IPS DF 6.9 (cell line): ENCODE measurements around the gene FLAD1.

Experiments used
- DNase-seq: peaks from one replicate; pipeline ENCODE4 v3.0.0-alpha.2; 2013; ENCODE audit warnings: low read depth, low spot score
- H3K27ac ChIP-seq: one replicate; pipeline ENCODE4 v1.5.1; 2013; ENCODE audit warnings: low read length, control low read depth
- H3K27me3 ChIP-seq: 2 replicates; pipeline ENCODE4 v1.6.1; 2013; ENCODE audit warnings: mild to moderate bottlenecking, low read length; ENCODE audit not compliant: control insufficient read depth, insufficient read depth
- H3K36me3 ChIP-seq: 2 replicates; pipeline ENCODE4 v1.6.1; 2013; ENCODE audit warnings: low read length; ENCODE audit not compliant: control insufficient read depth, insufficient read depth
- H3K4me1 ChIP-seq: 2 replicates; pipeline ENCODE4 v1.6.1; 2013; ENCODE audit warnings: low read length; ENCODE audit not compliant: control insufficient read depth, insufficient read depth
- H3K4me3 ChIP-seq: 2 replicates; pipeline ENCODE4 v1.5.1; 2013; ENCODE audit warnings: mild to moderate bottlenecking, low read length
- H3K9me3 ChIP-seq: 2 replicates; pipeline ENCODE4 v1.6.1; 2013; ENCODE audit warnings: low read length, inconsistent platforms; ENCODE audit not compliant: control insufficient read depth, insufficient read depth
- WGBS: extraction: QIAGEN DNeasy Blood & Tissue Kit; methylation state at CpG from one replicate; pipeline ENCODE4 v1.1.7; 2013; ENCODE audit warnings: mixed read lengths, missing lambda C conversion rate; ENCODE audit not compliant: insufficient read length, insufficient coverage; 5-methylcytosine and 5-hydroxymethylcytosine counted together

Gene FLAD1

DNA sequence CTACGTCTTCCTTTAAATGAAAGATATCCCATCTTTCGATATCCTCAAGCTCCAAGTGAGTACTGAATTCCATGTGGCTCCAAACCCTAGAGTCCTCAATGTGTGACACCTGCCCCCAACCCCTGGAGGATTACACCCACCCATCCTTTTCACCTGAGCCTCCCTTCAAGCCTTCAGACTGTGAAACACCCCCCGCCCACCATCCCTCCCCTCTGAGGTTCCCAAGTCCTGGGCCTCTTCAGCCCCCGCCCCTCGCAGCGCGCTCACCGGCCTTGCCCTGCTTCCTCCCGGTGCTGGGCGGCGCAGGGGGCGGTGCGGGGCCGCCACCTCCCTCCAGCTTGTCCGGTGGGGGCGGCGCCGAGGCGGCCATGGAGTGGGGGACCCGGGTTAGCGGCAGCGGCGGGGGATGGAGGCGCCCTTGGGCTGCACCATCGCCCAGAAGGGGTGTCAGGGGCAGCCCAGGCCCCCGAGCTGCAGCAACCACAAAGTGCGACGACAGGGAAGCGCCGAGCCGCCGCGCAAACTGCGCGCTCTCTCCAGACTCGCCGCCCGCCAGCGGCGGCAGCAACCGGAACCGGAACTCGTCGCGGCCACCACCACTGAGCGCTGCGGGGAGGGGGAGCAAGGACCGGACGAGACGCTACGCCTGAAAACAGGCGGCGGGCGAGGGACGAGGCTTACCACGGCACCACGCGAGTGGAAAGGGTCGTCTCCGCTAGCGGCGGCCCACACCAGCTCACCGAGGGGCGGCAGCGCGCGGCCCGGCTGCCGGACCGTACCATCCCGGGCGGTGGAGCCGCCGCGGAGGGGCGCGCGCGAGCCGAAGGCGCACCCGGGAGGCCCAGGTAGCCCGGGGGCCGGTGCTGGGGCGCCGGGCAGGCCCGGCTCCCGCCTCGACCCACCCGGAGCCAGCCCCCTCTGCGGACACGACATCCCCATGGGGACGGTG lies 21.7 kb upstream of the FLAD1 start, which contains the start of gene PYGO2:
PYGO2 (minus strand) TSS at position 576 of the 949 bp plus-strand sequence; CDS start at position 370, 206 bp downstream.
- Histone ChIP-seq H3K4me1 (peaks cover 3% of the 10 kb centered on the region; the same call in 1 of the 2 replicates), H3K27me3 (no peaks in the 10 kb centered on the region), H3K9me3 (no peaks in the 10 kb centered on the region), H3K4me3 (peak within 1 kb of the TSS; percentile 81), H3K27ac (no peak within 1 kb of the TSS), H3K36me3 (peaks cover 19% of the 10 kb centered on the region)
- no peak for DNase-seq
- WGBS = no CpG with 5 or more reads among the region's 93 CpGs

DNA sequence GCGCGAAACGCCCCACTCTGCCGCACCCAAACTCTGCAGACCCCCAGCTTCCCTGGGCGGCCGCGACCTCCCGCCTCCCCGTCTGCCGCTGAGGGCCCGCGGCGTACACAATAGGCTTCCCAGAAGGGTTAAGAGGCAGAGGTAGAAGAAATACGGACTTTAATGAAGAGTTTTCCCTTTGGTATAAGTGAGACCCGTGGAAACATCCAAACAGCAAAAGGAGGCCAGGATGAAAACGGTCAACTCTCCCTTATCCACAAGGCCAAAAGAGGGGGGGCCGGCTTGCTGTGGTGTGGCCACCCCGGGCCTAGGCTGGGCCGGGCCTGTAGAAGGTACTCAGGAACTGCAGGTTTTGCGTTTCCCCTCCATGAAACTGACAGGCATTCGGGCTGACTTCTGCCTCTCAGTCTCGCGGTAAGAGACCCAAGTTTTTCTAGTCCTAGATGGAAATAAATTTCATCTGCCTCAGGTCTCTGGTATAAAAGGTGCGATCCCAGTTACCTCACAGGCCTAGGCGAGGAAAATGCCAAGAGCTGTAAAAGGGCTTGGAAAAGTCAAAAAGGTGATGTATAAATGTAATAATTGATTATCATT lies 20.9 kb upstream of the FLAD1 start:
- Histone ChIP-seq H3K27me3 (no peaks in the 10 kb centered on the region), H3K27ac (no peak overlapping the region), H3K4me3 (peak overlapping the region; percentile 81; the same call in 1 of the 2 replicates), H3K9me3 (no peaks in the 10 kb centered on the region), H3K36me3 (peaks cover 19% of the 10 kb centered on the region), H3K4me1 (no peaks in the 10 kb centered on the region; the same call in 1 of the 2 replicates)
- no peak for DNase-seq
- WGBS = no CpG with 5 or more reads among the region's 25 CpGs

DNA sequence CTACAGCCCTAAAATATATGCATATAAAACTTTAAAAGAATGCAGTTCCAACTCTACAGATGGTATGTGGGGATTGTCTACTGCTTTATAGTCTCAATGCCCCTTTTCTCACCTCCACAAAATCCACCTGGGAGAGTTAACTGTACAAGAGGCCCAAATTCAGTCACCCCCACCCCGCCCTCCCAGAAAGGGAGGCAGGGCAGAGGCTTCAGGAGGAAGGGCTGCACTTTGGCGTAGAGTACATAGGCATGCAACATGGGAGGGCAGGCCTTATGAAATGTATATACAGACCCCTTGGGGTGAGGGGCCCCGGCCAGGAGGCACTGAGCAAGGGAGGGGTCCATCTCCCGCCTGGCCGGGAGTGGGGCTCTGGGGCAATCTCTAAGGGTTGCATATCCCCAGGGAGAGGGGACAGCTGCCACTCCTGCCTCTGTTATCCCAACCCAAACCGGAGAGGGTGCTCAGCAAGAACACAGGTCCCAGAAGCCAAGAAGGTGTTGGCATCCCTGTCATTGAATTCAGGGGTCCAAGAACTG lies 20.3 kb upstream of the FLAD1 start:
- Histone ChIP-seq H3K4me1 (no peaks in the 10 kb centered on the region; the same call in 1 of the 2 replicates), H3K36me3 (peaks cover 24% of the 10 kb centered on the region), H3K27me3 (no peaks in the 10 kb centered on the region), H3K4me3 (no peak overlapping the region), H3K9me3 (no peaks in the 10 kb centered on the region), H3K27ac (no peak overlapping the region)
- no CpG with 5 or more reads among the region's 6 CpGs for WGBS
- DNase-seq = no peak

DNA sequence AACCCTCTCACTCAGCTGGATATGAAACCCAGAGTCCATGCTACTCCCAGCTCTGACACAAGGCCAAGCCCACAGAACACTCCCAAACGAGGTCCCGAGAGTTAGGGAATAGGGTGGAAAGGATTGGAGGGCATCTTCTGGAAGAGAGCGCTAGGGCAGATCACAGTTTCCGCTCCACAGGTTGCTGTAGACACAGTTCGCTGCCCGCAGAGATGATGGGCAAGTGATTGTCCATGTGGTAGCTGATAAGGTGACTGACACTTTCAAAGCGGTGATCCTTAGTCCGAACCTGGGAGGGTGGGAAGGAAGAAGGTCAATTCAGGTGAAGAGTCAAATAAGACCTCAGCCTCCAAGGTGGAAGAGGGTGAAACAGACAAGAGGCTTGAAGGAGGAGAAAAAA lies 19.5 kb upstream of the FLAD1 start:
- H3K27me3 ChIP-seq = no peaks in the 10 kb centered on the region
- no peak overlapping the region for H3K27ac ChIP-seq
- H3K9me3 ChIP-seq = no peaks in the 10 kb centered on the region
- DNase-seq = no peak
- H3K4me3 ChIP-seq = no peak overlapping the region
- WGBS = no CpG with 5 or more reads among the region's 8 CpGs
- peaks cover 24% of the 10 kb centered on the region for H3K36me3 ChIP-seq
- H3K4me1 ChIP-seq = peaks cover 1% of the 10 kb centered on the region; the same call in 1 of the 2 replicates

DNA sequence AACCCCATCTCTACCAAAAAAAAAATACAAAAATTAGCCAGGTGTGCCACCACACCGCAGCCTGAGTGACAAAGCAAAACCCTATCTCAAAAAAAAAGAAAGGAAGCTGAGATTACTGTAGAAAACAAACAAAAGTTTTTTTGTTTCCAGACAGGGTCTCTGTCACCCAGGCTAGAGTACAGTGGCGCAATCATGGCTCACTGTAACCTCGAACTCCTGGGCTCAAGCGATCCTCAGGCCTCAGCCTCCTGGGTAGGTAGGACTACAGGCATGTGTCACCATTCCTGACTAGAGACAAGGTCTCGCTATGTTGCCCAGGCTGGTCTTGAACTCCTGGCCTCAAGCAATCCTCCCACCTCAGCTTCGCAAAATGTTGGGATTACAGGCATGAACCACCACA lies 18.8 kb upstream of the FLAD1 start:
- no peak for DNase-seq
- Histone ChIP-seq H3K4me1 (peaks cover 2% of the 10 kb centered on the region; the same call in 1 of the 2 replicates), H3K9me3 (no peaks in the 10 kb centered on the region), H3K27me3 (no peaks in the 10 kb centered on the region), H3K36me3 (peaks cover 20% of the 10 kb centered on the region), H3K27ac (no peak overlapping the region), H3K4me3 (no peak overlapping the region)
- WGBS = no CpG with 5 or more reads among the region's 6 CpGs

DNA sequence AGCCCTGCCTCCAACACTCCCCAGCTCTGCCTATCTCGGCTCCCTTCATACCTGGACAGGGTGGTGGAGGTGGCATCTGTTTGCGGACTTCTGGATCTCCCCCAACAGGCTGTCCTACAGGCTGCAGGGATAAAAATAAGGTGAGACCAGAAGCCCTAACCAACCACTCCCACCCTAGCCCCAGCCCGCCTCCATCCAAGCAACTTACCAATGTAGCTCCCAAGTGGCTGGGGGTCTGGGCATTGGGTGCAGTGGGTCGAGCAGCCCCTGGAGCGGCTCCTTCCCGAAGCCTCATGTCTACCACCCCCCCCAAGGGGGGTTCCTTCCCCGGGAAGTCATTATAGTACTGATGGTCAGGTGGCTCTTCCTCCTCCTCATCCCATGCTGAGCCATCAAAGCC lies 17.0 kb upstream of the FLAD1 start:
- Histone ChIP-seq H3K4me1 (peaks cover 2% of the 10 kb centered on the region; the same call in 1 of the 2 replicates), H3K27ac (no peak overlapping the region), H3K36me3 (peaks cover 18% of the 10 kb centered on the region), H3K9me3 (no peaks in the 10 kb centered on the region), H3K27me3 (no peaks in the 10 kb centered on the region), H3K4me3 (no peak overlapping the region)
- WGBS = no CpG with 5 or more reads among the region's 7 CpGs
- no peak for DNase-seq

DNA sequence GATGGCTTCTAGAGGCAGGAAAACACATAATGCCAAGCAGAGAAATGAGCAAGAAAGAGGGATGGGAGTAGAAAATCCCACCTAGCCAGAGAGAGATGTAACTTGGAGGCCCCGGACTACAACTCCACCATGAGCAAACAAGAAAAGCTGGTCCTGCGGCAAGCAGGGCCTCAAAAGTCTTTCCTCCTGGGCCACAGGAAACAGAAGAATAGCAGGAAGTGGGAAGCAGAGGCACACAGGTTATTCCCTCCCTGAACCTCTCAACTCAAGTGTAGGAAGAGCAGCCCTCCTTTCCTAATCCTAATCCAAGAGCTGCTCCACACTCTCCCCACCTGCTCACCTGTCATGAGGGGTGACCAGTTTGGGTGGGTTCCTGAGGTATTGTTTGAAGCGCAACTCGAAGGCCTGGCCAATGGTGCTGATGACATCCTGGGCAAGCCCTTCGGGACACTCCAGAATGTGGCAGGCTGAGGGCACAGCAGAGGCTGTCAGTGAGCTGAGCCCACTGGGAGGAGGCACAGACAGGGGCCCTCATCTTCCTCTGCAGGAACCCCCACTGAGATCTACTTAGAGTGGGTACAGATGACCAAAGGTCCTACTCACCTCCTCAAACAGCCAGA lies 15.7 kb upstream of the FLAD1 start:
- Histone ChIP-seq H3K4me1 (peaks cover 7% of the 10 kb centered on the region), H3K27ac (no peak overlapping the region), H3K9me3 (no peaks in the 10 kb centered on the region), H3K4me3 (no peak overlapping the region), H3K27me3 (no peaks in the 10 kb centered on the region), H3K36me3 (peaks cover 18% of the 10 kb centered on the region)
- no peak for DNase-seq
- no CpG with 5 or more reads among the region's 5 CpGs for WGBS

DNA sequence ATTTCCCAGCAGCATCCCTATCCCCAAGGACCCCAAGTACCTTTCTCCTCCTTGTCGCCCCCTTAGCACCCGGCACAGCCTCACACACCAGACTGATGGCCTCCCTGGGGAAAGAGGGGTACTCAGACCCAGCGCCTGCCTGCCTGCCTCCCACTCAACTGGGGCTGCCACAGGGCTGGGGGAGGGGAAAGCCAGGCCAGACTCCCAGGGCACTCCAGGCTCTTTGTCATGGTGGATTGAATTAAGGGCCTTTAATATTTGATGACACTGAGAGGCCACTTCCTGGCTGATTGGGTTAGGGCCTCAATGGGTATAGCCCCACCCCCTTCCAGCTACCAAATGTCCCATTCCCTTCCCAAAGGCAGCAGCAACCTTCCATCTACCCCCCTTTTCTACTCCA lies 14.4 kb upstream of the FLAD1 start:
- no peak overlapping the region for H3K27ac ChIP-seq
- DNase-seq = no peak
- peaks cover 10% of the 10 kb centered on the region for H3K4me1 ChIP-seq
- peak overlapping the region; percentile 38; the same call in 1 of the 2 replicates for H3K4me3 ChIP-seq
- no peaks in the 10 kb centered on the region for H3K9me3 ChIP-seq
- no peaks in the 10 kb centered on the region for H3K27me3 ChIP-seq
- H3K36me3 ChIP-seq = peaks cover 12% of the 10 kb centered on the region
- WGBS = no CpG with 5 or more reads among the region's 3 CpGs

DNA sequence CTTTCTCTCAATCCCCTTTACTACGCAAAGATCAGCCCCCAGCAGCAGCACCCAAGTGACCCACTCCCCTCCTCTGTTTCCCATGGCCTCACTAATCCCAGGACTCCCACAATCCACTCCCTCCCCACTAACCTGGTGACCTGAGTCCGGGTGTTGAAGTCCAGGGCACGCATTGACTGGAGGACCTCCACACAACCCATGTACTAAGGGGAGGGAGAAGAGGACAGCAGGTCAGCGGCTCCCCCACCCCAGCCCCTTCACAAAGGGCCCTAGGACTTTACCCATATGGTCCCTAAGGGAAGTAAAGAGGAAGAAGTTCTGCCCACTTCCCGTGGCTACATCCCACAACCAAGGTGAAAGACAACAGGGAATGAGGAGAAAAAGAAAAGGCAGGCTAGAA lies 13.9 kb upstream of the FLAD1 start:
- Histone ChIP-seq H3K27ac (no peak overlapping the region), H3K27me3 (no peaks in the 10 kb centered on the region), H3K4me1 (peaks cover 10% of the 10 kb centered on the region), H3K36me3 (peaks cover 11% of the 10 kb centered on the region), H3K9me3 (no peaks in the 10 kb centered on the region), H3K4me3 (peak overlapping the region; percentile 38; the same call in 1 of the 2 replicates)
- no CpG with 5 or more reads among the region's 5 CpGs for WGBS
- no peak for DNase-seq

DNA sequence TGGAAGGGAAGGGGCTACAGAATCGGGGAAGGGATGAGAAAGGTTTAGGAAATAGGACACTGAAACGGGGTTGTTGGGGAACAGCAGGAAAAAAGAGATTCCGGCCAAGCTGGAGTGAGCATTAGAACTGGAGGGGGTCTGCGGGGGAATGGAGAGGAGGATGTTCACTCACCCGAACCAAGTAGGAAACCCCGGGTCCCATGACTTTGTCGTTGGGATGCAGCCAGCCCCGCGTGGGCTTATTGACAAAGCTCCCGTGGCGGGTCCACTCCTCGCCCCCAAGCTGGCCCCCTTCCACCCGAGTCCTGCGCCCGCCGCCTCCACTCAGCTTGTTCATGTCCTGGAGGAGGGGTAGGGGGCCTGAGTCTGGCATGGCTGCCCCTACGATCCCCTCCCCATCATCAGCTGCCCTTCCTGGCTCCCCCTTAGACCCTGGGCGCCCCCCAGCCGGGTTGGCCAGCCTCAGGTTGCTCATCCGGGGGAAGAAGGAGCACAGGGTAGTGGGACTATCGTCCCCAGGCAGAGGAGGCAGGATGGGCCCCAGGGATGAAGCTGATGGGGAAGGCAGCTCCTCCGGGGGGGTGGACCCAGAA lies 13.2 kb upstream of the FLAD1 start:
- peaks cover 10% of the 10 kb centered on the region for H3K4me1 ChIP-seq

More for the DNA sequence above, 13.2 kb upstream of the FLAD1 start:
- no CpG with 5 or more reads among the region's 22 CpGs for WGBS
- DNase-seq = no peak
- Histone ChIP-seq H3K27ac (no peak overlapping the region), H3K4me3 (peak overlapping the region; percentile 38), H3K9me3 (no peaks in the 10 kb centered on the region), H3K27me3 (no peaks in the 10 kb centered on the region), H3K36me3 (peaks cover 11% of the 10 kb centered on the region)
